DMS 273 (cell line): Measurements from ENCODE around the gene GSK3B.
"Not testable (repeated sequence)": the region's sequence is repeated elsewhere in the genome, so short reads cannot be mapped to it uniquely, and the experiment has no call there.

Source experiments
- DNase-seq: peaks from one replicate; lab custom pipeline; 2025; ENCODE audit not compliant: unreplicated experiment; lab: John Stamatoyannopoulos, UW

Gene GSK3B

DNA sequence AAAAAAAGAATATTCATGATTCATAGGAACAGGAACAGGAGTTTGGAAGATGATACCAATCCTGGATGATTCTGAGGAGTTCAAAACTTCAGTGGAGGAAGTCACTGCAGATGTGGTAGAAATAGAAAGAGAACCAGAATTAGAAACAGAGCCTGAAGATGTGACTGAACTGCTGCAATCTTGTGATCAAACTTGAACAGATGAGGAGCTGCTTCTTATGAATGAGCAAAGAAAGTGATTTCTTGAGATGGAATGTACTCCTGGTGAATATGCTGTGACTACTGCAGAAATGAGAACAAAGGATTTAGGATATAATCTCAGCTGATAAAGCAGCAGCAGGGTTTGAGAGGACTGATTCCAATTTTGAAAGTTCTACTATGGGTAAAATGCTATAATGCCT is 72.7 kb downstream of the GSK3B start:
- no peak for DNase-seq

DNA sequence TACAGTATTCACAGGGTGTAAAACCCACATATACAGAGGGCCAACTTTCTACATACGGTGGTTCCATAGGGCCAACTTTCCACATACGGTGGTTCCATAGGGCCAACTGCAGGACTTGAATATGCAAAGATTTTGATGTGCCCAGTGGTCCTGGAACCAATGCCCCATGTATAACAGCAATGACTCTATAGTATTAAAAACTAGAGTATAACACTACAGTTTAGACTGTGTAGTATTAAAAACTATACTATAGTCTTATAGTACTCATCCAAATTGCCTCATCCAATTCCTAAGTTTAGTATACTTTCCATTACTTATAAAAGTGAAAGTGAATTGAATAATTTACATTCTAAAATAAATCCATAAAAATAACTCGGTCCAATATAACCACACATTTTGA is 75.9 kb downstream of the GSK3B start:
- no peak for DNase-seq

DNA sequence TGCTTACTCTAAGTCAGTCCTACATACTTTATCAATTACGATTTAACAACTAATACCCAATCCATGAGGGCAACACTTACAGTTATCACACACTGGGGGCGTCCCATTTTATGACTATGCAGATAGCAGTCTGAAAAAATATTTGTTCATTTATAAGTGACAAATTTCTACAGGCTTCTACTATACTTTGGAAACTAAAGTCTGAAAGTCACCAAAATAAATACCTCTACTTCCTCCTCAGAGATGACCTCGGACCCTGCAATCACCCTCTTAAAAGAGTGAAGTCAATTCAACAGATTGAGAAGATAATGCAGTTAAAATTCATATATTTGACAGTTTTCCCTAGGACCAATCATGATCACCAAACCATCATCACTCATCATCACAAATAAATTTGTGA is 76.6 kb downstream of the GSK3B start:
- DNase-seq, result no peak

DNA sequence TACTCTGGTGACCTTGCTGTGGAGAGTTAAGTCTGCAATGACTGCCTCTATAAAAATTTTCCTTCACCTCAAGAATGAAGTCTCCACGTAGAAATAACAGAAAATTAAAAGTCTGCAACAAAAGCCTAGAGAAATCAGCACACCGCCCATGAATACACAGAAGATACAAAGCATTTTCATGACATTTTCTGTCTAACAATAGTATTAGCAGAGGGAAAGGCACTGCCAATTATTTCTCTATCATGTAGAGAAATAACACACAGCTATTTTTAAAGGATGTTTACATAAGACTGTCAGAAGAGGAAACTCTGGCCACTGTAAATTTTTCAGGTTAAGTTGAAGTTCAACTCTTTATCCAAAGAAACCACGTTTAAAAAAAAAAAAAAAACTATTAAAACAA is 80.8 kb downstream of the GSK3B start:
- no peak for DNase-seq

DNA sequence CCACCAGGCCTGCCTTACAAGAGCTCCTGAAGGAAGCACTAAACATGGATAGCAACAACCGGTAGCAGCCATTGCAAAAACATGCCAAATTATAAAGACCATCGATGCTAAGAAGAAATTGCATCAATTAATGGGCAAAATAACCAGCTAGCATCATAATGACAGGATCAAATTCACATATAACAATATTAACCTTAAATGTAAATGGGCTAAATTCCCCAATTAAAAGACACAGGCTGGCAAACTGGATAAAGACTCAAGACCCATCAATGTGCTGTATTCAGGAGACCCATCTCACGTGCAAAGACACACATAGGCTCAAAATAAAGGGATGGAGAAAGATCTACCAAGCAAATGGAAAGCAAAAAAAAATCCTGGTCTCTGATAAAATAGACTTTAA is 88.5 kb downstream of the GSK3B start:
- DNase-seq, result not testable (repeated sequence)

DNA sequence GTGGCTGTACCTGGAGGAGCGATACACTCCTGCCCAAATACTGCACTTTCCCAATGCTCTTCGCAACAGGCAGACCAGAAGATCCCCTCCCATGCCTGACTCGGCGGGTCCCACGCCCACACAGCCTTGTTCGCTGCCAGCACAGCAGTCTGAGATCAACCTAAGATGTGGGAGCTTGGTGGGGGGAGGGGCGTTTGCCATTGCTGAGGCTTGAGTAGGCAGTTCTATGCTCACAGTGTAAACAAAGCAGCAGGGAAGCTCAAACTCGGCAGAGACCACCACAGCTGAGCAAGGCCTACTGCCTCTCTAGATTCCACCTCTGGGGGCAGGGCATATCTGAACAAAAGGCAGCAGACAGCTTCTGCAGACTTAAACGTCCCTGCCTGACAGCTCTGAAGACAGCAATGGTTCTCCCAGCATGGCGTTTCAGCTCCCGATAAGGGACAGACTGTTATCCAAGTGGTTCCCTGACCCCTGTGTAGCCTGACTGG is 90.2 kb downstream of the GSK3B start:
- peak; percentile 19 for DNase-seq

DNA sequence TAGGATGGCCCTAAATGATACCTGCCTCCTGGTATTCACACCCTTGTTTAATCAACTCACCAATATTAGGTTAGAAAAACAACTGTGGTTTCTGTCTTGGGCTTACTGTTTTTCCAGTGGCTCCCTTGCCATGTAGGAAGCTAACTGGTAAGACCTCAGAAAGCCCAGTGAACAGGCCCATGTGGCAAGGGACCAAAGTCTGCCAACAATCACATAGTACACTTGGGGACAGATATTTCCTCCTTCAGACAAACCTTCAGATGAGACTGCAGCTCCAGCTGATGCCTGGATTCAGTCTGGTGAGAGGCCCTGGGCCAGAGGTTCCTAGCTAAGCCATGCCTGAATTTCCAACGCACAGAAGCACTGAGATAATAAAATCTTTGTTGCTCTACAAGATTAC is 96.1 kb downstream of the GSK3B start:
- DNase-seq, result no peak

DNA sequence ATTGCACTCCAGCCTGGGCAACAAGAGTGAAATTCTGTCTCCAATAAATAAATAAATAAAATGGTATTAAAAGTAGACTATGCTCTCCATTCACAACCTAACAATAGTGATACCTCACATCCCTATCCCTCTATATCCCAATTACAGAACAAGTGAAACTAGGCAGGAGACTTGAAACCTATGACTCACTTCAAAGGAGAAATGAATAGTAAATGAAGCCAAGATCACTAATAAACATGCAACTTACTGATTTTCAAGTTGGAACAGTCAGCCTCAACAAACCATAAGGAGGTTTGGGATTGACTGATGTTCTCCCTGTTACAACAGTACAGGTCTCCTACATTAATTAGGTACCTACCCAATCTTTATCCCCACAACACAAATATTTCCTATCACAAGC is 103.4 kb downstream of the GSK3B start:
- DNase-seq, result no peak

DNA sequence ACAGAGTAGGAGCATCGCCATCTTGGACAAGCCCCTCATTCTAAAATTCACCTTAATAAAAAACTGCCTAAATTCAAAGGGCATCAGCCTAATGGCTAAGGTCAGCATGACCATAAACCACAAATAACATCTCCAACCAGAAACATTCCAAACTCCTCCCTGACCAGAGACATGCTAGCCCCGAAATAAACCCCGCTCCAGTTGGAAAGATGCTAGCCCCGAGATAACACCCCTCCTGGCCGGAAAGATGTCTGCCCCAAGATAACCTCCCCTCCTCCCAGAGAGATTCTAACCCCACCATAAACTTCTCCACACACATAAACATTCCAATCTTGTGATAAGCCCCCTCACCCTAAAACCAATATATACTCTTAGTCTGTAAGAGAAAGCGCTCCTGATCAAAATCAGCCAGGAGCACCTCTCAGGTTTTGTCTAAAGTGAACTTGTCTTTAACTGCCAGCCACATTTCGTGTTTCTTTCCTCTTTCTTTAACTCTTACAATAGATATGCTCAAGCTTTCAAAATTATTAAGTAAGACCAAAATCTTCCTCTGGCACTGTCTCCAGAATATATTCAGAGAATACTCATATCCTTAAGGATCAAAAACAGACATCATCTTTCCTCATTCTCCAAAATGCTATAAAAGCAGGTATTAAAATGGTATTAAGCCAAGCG is 104.1 kb downstream of the GSK3B start:
- no peak for DNase-seq

DNA sequence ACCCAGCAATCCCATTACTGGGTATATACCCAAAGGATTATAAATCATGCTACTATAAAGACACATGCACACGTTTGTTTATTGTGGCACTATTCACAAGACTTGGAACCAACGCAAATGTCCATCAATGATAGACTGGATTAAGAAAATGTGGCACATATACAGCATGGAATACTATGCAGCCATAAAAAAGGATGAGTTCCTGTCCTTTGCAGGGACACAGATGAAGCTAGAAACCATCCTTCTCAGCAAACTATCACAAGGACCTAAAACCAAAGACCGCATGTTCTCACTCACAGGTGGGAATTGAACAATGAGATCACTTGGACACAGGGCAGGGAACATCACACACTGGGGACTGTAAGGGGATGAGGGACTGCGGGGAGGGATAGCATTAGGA is 107.4 kb downstream of the GSK3B start:
- not testable (repeated sequence) for DNase-seq

DNA sequence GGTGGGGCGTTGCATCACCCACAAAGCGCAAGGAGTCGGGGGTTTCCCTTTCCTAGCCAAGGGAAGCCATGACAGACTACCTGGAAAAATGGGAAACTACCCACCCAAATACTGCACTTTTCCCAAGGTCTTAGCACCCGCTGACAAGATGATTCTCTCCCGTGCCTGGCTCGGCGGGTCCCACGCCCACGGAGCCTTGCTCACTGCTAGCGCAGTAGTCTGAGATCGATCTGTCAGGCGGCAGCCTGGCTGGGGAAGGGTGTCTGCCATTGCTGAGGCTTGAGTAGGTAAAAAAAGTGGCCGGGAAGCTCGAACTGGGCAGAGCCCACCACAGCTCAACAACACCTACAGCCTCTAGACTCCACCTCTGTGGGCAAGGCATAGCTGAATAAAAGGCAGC is 112.9 kb downstream of the GSK3B start:
- no peak for DNase-seq

DNA sequence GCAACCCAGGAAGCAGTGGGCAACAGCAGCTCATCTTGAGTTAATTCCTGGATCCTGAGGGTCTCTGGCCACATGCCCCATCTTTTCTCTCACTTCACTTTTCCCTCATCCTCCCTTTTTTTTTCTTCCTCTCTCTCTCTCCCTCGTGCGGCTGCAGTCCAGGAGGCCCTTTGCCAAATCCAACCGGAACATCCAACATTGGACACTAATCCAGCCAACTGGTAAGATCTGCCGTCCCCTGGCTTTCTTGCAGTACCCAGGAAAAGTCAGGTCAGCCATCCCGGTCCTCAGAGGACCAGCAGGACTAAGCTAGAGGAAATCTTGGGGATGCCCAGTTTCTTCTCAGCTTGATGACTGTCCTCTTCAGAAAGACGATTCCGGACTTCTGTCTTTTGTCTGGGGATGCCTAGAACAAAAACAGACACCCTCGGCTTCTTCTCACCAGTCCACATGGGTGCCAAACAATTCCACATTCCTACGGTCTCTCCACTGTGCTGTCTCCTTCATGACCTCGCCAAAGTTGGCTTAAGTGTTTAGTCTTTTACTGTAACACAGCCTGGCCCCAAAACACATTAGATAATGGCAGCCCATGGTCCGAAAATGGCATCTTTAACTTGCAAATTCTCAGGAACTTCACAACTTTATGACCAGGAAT is 115.6 kb downstream of the GSK3B start:
- no peak for DNase-seq

DNA sequence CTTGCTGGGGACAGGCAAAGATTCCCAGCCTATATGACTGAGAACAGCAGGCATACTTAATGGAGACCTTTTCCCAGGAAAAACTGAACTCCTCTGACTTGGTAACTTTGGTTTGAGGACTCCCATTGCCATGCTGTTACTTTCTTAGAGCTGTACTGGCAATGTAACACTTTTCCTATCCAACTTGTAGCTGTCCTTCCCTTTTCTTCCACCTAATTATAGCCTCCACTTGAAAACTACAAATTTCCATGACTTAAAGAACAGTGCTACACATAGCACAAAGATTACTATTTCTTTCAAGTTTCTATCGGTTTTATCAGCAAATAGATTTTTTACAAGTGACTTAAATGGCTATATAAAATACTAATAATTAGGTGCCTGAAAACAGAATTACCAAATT is 116.9 kb downstream of the GSK3B start:
- no peak for DNase-seq

DNA sequence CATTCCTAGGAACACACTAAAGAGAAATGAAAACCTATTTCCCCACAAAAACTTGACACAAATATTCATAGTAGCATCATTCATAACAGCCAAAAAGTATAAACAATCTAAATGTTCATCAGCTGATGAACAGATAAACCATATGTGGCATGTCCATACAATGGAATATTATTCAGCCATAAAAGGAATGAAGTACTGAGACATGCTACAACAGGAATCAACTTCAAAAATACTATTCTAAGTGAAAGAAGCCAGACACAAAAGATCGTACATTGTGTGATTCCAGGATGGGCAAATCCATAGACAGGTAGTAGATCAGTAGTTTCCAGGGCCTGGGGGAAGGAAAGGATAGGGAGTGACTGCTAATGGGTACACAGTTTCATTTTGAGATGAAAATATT is 118.0 kb downstream of the GSK3B start:
- DNase-seq, result no peak

DNA sequence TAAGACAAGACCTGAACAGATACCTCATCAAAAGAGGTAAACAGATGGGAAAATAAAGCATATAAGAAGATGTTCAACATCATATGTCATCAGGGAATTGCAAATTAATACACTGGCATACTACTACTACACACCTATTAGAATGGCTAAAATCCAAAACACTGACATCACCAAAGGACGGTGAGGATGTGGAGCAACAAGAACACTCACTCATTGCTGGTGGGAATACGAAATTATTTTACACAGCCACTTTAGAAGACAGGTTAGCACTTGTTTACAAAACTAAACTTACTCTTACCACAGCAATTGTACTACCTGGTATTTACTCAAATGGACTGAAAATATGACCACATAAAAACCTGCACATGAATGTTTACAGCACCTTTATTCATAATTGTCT is 119.6 kb downstream of the GSK3B start:
- no peak for DNase-seq

DNA sequence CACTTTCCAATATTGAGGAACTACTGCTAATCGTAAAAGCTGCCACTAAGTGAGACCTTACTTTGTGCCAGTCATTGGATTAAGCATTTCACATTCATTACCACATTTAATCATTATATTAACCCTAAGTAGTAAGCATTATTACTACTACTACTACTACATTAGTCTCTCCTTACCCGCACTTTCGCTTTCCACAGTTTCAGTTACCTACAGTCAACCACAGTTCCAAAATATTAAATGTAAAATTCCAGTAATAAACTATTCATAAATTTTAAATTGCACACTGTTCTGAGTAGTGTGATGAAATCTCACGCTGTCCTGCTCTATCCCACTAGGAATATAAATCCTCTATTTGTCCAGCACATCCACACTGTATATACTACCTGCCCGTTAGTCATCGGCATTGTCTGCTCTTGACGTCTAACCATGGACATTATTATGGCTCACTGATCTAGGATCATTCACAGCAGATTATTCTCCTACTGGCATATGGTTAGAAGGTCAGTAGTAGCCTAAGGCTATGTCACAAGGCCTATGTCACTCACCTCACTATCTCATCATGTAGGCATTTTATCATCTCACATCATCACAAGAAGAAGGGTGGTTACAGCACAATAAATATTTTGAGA is 121.1 kb downstream of the GSK3B start:
- DNase-seq, result no peak

DNA sequence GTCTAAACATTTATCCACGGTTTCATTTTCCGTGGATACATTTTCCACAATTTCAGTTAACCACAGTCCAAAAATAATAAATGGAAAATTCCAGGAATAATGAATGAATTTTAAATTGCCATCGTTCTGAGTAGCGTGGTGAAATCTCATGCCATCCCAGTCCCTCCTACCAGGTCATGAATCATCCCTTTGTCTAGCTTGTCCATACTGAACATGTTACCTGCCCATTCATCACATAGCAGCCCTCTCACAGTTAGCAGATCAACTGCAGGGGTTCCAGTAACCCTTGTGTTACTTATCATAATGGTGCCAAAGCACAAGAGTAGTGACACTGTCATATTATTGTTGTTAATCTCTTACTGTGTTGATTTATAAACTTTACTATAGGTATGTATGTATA is 124.5 kb downstream of the GSK3B start:
- peak; percentile 59 for DNase-seq

DNA sequence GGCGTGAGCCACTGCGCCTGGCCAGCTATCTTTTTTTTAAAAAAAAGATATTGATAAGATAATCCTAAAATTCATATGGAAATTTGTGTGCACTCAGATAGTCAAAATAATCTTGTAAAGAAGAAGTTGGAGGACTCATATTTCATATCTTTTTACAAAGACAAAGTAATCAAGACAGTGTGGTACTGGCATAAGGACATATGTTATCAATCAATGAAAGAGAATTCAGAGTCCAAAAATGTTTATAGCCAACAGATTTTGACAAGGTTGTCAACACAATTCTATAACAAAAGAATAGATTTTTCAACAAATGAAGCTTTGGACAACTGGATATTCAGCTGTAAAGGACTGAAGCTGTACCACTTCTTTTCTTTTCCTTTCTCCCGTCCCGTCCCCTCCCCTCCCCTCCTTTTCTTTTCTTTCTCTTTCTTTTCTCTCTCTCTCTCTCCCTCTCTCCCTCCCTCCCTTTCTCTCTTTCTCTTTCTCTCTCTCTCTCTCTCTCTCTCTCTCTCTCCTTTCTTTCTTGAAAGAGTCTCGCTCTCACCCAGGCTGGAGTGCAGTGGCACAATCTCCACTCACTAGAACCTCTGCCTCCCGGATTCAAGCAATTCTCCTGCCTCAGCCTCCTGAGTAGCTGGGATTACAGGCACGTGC is 126.8 kb downstream of the GSK3B start:
- no peak for DNase-seq

DNA sequence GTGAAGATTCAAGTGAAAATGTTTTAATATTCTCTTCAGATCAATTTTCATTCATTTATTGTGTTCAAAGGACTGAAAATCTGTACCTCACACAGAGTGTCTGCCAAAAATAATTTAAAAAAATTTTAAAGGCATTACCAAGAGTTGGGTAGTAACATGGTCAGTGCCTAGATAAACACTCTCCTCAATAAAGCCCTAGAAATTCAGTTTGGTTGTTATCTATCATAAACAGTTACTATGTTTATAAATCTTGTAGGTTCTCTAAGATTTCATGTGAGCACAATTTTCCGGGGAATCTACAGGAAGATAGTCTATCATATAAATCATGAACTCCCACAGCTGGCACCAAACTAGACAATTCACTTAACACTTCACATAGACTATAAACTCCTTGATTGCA is 128.6 kb downstream of the GSK3B start:
- no peak for DNase-seq

DNA sequence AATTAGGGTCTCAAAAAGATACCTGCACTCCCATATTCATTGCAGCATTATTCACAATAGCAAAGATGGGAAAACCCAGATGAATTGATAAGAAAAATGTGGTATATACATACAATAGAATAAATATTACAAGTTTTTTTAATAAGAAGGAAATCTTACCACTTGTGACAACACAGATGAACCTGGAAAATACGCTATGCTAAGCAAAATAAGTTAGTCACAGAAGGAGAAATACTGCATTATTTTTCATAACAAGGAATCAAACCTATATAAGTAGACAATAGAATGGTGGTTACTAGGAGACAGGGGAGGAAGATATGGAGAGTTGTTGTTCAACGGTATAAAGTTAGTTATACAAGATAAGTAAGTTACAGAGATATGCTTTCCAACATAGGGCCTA is 130.0 kb downstream of the GSK3B start:
- no peak for DNase-seq

DNA sequence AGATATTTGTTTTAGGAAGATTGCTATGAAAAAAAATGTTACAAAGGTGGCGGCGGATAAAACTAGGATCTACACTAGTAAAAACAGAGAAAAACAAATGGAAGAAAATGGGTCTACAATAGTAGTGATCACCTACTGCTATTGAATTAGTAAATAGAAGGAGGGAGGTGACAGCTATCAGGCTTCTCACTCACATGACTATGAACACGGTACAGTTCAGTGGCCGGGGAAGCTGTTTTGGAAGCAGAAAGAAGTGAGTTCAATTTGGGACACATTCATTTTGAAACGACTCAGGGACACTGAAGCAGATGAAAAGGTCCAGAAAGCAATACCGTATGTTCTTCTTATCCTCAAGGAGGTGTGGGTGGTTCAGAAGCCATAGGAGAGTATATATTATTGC is 138.3 kb downstream of the GSK3B start:
- DNase-seq, result no peak
